GM12878 (cell line): ENCODE results near the gene AFF2.

ENCODE experiments used
- MXI1 ChIP-seq: fragments of 150-350 bp; IDR thresholded peaks from 2 replicates; pipeline ENCODE4 v1.6.1; 2011; ENCODE audit warnings: low read depth, mild to moderate bottlenecking, inconsistent platforms, low read length, improper control_type of control experiment
- POLR2AphosphoS2 ChIP-seq: IDR thresholded peaks from 2 replicates; pipeline ENCODE4 v1.6.1; 2011; ENCODE audit warnings: low read depth, mild to moderate bottlenecking, low read length, improper control_type of control experiment, moderate library complexity
- RELA ChIP-seq: fragments of 450-650 bp; IDR thresholded peaks from 2 replicates; pipeline ENCODE4 v1.8.0; 2014; ENCODE audit warnings: borderline replicate concordance; ENCODE audit not compliant: partially characterized antibody
- SRF ChIP-seq, 2 experiments: IDR thresholded peaks; 2 replicates each; pipeline ENCODE4 v1.6.1; 2011; ENCODE audit warnings: low read depth in 2 of 2, low read length in 2 of 2, mild to moderate bottlenecking in 1 of 2, moderate library complexity in 1 of 2
- TF ChIP-seq, protein P1 (sequence below), 3 experiments: IDR thresholded peaks in 2 of 3; conservative IDR thresholded peaks in 1 of 3; 2 replicates each; pipeline ENCODE4 v1.5.1; 2011; ENCODE audit warnings: low read depth in 3 of 3, low read length in 3 of 3, mild to moderate bottlenecking in 3 of 3, control low read depth in 2 of 3, moderate library complexity in 2 of 3, inconsistent platforms in 1 of 3, mixed read lengths in 1 of 3; ENCODE audit not compliant: control insufficient read depth in 2 of 3, insufficient read depth in 1 of 3; ENCODE audit errors: extremely low read depth in 1 of 3

DNA sequence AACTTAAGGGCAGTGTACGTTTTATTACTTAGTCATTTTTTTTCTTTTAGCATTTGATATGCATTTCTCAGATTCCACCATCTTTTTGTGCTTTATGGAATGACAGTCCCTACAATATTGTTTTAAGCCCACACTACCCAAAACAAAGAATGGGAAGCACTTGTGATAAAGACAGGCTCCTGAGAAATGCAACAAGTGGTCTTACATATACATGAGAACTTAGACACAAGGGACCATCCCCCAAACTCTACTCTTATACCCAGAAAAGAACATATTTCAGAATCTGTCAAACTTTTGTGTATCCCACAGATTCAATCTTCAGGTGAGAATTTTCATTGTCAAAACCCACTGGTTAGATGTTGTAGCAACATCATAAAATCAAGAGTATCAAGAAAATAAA, 491.1 kb downstream of the AFF2 start:
- TF ChIP-seq RELA (no peak), POLR2AphosphoS2 (no peak), MXI1 (no peak), SRF (IDR thresholded peaks at IDR 0.05; ENCODE audit: low read depth in 2 of 2, low read length in 2 of 2) (no peak)
- TF ChIP-seq, protein P1, sequence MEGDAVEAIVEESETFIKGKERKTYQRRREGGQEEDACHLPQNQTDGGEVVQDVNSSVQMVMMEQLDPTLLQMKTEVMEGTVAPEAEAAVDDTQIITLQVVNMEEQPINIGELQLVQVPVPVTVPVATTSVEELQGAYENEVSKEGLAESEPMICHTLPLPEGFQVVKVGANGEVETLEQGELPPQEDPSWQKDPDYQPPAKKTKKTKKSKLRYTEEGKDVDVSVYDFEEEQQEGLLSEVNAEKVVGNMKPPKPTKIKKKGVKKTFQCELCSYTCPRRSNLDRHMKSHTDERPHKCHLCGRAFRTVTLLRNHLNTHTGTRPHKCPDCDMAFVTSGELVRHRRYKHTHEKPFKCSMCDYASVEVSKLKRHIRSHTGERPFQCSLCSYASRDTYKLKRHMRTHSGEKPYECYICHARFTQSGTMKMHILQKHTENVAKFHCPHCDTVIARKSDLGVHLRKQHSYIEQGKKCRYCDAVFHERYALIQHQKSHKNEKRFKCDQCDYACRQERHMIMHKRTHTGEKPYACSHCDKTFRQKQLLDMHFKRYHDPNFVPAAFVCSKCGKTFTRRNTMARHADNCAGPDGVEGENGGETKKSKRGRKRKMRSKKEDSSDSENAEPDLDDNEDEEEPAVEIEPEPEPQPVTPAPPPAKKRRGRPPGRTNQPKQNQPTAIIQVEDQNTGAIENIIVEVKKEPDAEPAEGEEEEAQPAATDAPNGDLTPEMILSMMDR (IDR thresholded peaks at IDR 0.05 in 2 of 3, conservative IDR thresholded peaks at IDR 0.05 in 1 of 3; ENCODE audit: control insufficient read depth in 2 of 3, extremely low read depth in 1 of 3, insufficient read depth in 1 of 3, low read depth in 3 of 3, low read length in 3 of 3), result no peak
